HepG2 (cell line): ENCODE data around the gene ABAT. TPM values are rescaled to one million over a fixed set of nuclear protein-coding genes. Genes with fewer than 3 reads are reported as not detected.

Source experiments
- ARNT2 ChIP-seq: sonication (generic); formaldehyde crosslinking; IDR thresholded peaks from 2 replicates; pipeline ENCODE4 v1.8.0; 2022; ENCODE audit warnings: mild to moderate bottlenecking, low read depth, missing genetic modification reagents, moderate library complexity
- CCDC6 ChIP-seq: sonication (generic); formaldehyde crosslinking; IDR thresholded peaks from 2 replicates; pipeline ENCODE4 v1.8.1; 2022; ENCODE audit warnings: mild to moderate bottlenecking, missing genetic modification reagents, moderate library complexity
- DR1 ChIP-seq: sonication (generic); formaldehyde crosslinking; IDR thresholded peaks from 2 replicates; pipeline ENCODE4 v1.8.0; 2021; ENCODE audit warnings: mild to moderate bottlenecking, missing genetic modification reagents, inconsistent platforms
- RFXAP ChIP-seq: sonication (generic); formaldehyde crosslinking; IDR thresholded peaks from 2 replicates; pipeline ENCODE4 v1.4.0; 2020; ENCODE audit warnings: missing genetic modification reagents, borderline replicate concordance
- ZNF333 ChIP-seq: sonication (generic); formaldehyde crosslinking; IDR thresholded peaks from 2 replicates; pipeline ENCODE4 v1.4.0; 2020; ENCODE audit warnings: mild to moderate bottlenecking, missing genetic modification reagents, borderline replicate concordance
- ZNF552 ChIP-seq: sonication (generic); formaldehyde crosslinking; IDR thresholded peaks from 2 replicates; pipeline ENCODE4 v1.9.0; 2022; ENCODE audit warnings: missing genetic modification reagents, mild to moderate bottlenecking, borderline replicate concordance
- ZNF850 ChIP-seq: sonication (generic); formaldehyde crosslinking; conservative IDR thresholded peaks from 2 replicates; pipeline ENCODE4 v1.9.0; 2021; ENCODE audit warnings: mild to moderate bottlenecking, missing genetic modification reagents
- polyA plus RNA-seq, 8 experiments: library from polyadenylated mRNA; depleted of rRNA in 3 of 8; stranded (reverse) in 7 of 8; unstranded in 1 of 8; fragments of >200 nt; fragmentation: Illumina TruSeq in 4 of 8; extraction: Trizol in 4 of 8; gene quantifications; 2 replicates each; pipeline versions ENCODE4 v1.2.1 to v1.2.3, GENCODE V29; 2011 to 2016; ENCODE audit warnings: low read depth in 4 of 8, missing spikeins in 1 of 8, mixed read lengths in 1 of 8; ENCODE audit not compliant: insufficient read depth in 1 of 8
- total RNA-seq, 5 experiments: library from RNA; depleted of rRNA; stranded (reverse); fragments of >200 nt; fragmentation: Illumina TruSeq; extraction: Trizol; gene quantifications; 2 replicates each; pipeline ENCODE4 v1.2.3, GENCODE V29; 2016; ENCODE audit warnings: low read depth in 1 of 5
- TF ChIP-seq, protein P1 (sequence below): sonication (generic); formaldehyde crosslinking; IDR thresholded peaks from 2 replicates; pipeline ENCODE4 v1.4.0; 2020; ENCODE audit warnings: missing genetic modification reagents
- TF ChIP-seq, protein P2 (sequence below): sonication (generic); formaldehyde crosslinking; IDR thresholded peaks from 2 replicates; pipeline ENCODE4 v1.5.0; 2020; ENCODE audit warnings: missing genetic modification reagents, mild to moderate bottlenecking, borderline replicate concordance
- TF ChIP-seq, protein P3 (sequence below): sonication (generic); formaldehyde crosslinking; IDR thresholded peaks from 2 replicates; pipeline ENCODE4 v1.8.0; 2022; ENCODE audit warnings: low read depth, missing genetic modification reagents
- TF ChIP-seq, protein P4 (sequence below): sonication (generic); formaldehyde crosslinking; IDR thresholded peaks from 2 replicates; pipeline ENCODE4 v1.9.0; 2021; ENCODE audit warnings: mild to moderate bottlenecking, missing genetic modification reagents
- TF ChIP-seq, protein P5 (sequence below): sonication (generic); formaldehyde crosslinking; IDR thresholded peaks from 2 replicates; pipeline ENCODE4 v1.4.0; 2020; ENCODE audit warnings: missing genetic modification reagents

ABAT gene
- total and polyA plus RNA-seq, 2 of the 13 experiments (the other 11 are each of a cell fraction or from before 2014, with no cell fraction given) = 47.6 to 97.3 TPM

DNA sequence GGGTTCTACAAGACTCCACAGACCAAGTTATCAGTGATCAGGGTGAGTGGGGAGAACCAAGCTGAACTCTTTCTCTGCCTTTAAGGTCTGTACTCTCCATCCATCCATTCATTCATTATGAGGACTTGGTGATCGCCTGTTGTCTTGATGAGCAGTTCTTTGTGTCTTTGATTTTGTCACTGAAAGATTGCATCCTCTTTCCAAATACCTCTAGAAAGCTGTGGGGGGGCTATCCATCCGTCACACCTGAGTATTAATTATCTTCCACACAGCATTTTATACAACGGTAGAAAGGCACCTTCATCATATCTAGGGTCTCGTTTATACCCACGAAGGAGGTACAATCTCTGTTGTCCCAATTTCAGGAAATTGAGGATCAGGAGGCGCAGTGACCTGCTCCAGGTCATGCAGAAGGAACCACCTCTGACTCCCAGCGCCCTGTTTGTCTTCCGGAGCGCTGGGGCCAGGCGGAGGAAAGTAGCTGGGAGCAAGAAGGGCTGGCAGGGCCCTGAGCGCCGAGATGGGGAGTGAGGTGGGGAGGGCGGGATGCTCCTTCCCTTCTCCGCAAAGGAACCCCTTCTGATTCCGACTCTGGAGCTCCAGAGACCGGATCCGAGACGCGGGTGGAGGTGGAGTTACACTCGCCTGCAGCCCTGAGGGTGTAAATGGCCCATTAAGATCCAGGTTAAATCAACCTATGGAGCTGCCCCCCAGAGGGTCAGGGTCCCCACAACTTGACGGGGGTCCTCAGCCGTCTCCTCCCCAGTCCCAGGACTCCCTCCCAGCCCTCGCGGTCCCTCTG lies 605 bp upstream of the ABAT start (continued):
- TF ChIP-seq, protein P1, sequence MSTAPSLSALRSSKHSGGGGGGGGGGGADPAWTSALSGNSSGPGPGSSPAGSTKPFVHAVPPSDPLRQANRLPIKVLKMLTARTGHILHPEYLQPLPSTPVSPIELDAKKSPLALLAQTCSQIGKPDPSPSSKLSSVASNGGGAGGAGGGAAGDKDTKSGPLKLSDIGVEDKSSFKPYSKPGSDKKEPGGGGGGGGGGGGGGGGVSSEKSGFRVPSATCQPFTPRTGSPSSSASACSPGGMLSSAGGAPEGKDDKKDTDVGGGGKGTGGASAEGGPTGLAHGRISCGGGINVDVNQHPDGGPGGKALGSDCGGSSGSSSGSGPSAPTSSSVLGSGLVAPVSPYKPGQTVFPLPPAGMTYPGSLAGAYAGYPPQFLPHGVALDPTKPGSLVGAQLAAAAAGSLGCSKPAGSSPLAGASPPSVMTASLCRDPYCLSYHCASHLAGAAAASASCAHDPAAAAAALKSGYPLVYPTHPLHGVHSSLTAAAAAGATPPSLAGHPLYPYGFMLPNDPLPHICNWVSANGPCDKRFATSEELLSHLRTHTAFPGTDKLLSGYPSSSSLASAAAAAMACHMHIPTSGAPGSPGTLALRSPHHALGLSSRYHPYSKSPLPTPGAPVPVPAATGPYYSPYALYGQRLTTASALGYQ = no peak
- TF ChIP-seq RFXAP (no peak), DR1 (no peak), ZNF552 (CRISPR knock-in tag) (no peak), ARNT2 (no peak), ZNF333 (0 out of 2 replicates have a peak, but pooled peaks have one; percentile 7), CCDC6 (CRISPR knock-in tag) (no peak; the same call in 1 of the 2 replicates), ZNF850 (no peak)
- TF ChIP-seq, protein P2, sequence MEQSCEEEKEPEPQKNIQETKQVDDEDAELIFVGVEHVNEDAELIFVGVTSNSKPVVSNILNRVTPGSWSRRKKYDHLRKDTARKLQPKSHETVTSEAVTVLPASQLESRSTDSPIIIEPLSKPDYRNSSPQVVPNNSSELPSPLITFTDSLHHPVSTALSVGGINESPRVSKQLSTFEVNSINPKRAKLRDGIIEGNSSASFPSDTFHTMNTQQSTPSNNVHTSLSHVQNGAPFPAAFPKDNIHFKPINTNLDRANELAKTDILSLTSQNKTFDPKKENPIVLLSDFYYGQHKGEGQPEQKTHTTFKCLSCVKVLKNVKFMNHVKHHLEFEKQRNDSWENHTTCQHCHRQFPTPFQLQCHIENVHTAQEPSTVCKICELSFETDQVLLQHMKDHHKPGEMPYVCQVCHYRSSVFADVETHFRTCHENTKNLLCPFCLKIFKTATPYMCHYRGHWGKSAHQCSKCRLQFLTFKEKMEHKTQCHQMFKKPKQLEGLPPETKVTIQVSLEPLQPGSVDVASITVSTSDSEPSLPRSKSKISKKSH (CRISPR knock-in tag) = no peak
- TF ChIP-seq, protein P3, sequence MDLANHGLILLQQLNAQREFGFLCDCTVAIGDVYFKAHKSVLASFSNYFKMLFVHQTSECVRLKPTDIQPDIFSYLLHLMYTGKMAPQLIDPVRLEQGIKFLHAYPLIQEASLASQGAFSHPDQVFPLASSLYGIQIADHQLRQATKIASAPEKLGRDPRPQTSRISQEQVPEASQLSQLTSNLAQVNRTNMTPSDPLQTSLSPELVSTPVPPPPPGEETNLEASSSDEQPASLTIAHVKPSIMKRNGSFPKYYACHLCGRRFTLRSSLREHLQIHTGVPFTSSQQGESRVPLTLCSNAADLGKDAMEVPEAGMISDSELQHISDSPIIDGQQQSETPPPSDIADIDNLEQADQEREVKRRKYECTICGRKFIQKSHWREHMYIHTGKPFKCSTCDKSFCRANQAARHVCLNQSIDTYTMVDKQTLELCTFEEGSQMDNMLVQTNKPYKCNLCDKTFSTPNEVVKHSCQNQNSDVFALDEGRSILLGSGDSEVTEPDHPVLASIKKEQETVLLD (CRISPR knock-in tag) = no peak
- TF ChIP-seq, protein P4, sequence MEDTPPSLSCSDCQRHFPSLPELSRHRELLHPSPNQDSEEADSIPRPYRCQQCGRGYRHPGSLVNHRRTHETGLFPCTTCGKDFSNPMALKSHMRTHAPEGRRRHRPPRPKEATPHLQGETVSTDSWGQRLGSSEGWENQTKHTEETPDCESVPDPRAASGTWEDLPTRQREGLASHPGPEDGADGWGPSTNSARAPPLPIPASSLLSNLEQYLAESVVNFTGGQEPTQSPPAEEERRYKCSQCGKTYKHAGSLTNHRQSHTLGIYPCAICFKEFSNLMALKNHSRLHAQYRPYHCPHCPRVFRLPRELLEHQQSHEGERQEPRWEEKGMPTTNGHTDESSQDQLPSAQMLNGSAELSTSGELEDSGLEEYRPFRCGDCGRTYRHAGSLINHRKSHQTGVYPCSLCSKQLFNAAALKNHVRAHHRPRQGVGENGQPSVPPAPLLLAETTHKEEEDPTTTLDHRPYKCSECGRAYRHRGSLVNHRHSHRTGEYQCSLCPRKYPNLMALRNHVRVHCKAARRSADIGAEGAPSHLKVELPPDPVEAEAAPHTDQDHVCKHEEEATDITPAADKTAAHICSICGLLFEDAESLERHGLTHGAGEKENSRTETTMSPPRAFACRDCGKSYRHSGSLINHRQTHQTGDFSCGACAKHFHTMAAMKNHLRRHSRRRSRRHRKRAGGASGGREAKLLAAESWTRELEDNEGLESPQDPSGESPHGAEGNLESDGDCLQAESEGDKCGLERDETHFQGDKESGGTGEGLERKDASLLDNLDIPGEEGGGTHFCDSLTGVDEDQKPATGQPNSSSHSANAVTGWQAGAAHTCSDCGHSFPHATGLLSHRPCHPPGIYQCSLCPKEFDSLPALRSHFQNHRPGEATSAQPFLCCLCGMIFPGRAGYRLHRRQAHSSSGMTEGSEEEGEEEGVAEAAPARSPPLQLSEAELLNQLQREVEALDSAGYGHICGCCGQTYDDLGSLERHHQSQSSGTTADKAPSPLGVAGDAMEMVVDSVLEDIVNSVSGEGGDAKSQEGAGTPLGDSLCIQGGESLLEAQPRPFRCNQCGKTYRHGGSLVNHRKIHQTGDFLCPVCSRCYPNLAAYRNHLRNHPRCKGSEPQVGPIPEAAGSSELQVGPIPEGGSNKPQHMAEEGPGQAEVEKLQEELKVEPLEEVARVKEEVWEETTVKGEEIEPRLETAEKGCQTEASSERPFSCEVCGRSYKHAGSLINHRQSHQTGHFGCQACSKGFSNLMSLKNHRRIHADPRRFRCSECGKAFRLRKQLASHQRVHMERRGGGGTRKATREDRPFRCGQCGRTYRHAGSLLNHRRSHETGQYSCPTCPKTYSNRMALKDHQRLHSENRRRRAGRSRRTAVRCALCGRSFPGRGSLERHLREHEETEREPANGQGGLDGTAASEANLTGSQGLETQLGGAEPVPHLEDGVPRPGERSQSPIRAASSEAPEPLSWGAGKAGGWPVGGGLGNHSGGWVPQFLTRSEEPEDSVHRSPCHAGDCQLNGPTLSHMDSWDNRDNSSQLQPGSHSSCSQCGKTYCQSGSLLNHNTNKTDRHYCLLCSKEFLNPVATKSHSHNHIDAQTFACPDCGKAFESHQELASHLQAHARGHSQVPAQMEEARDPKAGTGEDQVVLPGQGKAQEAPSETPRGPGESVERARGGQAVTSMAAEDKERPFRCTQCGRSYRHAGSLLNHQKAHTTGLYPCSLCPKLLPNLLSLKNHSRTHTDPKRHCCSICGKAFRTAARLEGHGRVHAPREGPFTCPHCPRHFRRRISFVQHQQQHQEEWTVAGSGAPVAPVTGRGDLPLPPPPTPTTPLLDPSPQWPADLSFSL (CRISPR knock-in tag) = peak; percentile 36; the same call in 1 of the 2 replicates
- TF ChIP-seq, protein P5, sequence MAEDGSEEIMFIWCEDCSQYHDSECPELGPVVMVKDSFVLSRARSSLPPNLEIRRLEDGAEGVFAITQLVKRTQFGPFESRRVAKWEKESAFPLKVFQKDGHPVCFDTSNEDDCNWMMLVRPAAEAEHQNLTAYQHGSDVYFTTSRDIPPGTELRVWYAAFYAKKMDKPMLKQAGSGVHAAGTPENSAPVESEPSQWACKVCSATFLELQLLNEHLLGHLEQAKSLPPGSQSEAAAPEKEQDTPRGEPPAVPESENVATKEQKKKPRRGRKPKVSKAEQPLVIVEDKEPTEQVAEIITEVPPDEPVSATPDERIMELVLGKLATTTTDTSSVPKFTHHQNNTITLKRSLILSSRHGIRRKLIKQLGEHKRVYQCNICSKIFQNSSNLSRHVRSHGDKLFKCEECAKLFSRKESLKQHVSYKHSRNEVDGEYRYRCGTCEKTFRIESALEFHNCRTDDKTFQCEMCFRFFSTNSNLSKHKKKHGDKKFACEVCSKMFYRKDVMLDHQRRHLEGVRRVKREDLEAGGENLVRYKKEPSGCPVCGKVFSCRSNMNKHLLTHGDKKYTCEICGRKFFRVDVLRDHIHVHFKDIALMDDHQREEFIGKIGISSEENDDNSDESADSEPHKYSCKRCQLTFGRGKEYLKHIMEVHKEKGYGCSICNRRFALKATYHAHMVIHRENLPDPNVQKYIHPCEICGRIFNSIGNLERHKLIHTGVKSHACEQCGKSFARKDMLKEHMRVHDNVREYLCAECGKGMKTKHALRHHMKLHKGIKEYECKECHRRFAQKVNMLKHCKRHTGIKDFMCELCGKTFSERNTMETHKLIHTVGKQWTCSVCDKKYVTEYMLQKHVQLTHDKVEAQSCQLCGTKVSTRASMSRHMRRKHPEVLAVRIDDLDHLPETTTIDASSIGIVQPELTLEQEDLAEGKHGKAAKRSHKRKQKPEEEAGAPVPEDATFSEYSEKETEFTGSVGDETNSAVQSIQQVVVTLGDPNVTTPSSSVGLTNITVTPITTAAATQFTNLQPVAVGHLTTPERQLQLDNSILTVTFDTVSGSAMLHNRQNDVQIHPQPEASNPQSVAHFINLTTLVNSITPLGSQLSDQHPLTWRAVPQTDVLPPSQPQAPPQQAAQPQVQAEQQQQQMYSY (CRISPR knock-in tag) = no peak
